Gastrocnemius medialis (tissue), 4 donors: ENCODE measurements around the gene HDAC4. TPM values are rescaled to one million over a fixed set of nuclear protein-coding genes. Genes with fewer than 3 reads are reported as not detected.

Experiments
- ATAC-seq, 2 donors: fragments of 150-250 bp; one replicate each; pipeline ENCODE4 v1.9.1; 2016
- DNase-seq, 2 donors: peaks; one replicate each; pipeline ENCODE4 v3.0.0-alpha.2; 2019
- H3K27ac ChIP-seq, 4 donors: fragments of 200-600 bp; sonication (generic); 1 replicate in 1 of 4; 2 replicates in 3 of 4; pipeline ENCODE4 v1.5.1; 2016 to 2018; ENCODE audit warnings: mild to moderate bottlenecking in 2 of 4, moderate library complexity in 1 of 4
- H3K27me3 ChIP-seq, 3 donors: fragments of 200-600 bp; sonication (generic) in 2 of 3; 1 replicate in 1 of 3; 2 replicates in 2 of 3; pipeline versions ENCODE4 v1.5.1 to v1.6.0; 2016 to 2019; ENCODE audit warnings: mild to moderate bottlenecking in 1 of 3, moderate library complexity in 1 of 3
- H3K36me3 ChIP-seq, 2 donors: fragments of 200-600 bp; sonication (generic) in 1 of 2; one replicate each; pipeline ENCODE4 v1.5.1; 2017 to 2018
- H3K4me1 ChIP-seq, 2 donors: fragments of 200-600 bp; sonication (generic) in 1 of 2; one replicate each; pipeline ENCODE4 v1.5.1; 2016 to 2017; ENCODE audit warnings: mild to moderate bottlenecking in 2 of 2
- H3K4me3 ChIP-seq, 4 donors: fragments of 200-600 bp; sonication (generic) in 3 of 4; 1 replicate in 1 of 4; 2 replicates in 3 of 4; pipeline ENCODE4 v1.5.1; 2016 to 2019; ENCODE audit warnings: mild to moderate bottlenecking in 2 of 4
- H3K9me3 ChIP-seq, 3 donors: fragments of 200-600 bp; sonication (generic) in 2 of 3; 1 replicate in 1 of 3; 2 replicates in 2 of 3; pipeline ENCODE4 v1.5.1; 2016 to 2019
- POLR2A ChIP-seq, 2 donors: fragments of 450-650 bp; IDR thresholded peaks; one replicate each; pipeline ENCODE4 v1.6.1; 2017; ENCODE audit warnings: antibody characterized with exemption in 2 of 2, mild to moderate bottlenecking in 2 of 2, moderate library complexity in 2 of 2
- in situ Hi-C, 4 donors: fragments of 200-750 bp; cut with MboI; loops; one replicate each; pipeline versions ENCODE4 v1.15.0 to v1.8.0; 2017; ENCODE audit warnings: low sequenced_read_pairs in 4 of 4
- intact Hi-C: fragments of 100-400 bp; cut with DNase I; formaldehyde crosslinking; loops from one replicate; pipeline ENCODE4 v1.15.1; 2023; ENCODE audit warnings: low total_unique reads
- total RNA-seq, 4 donors: library from RNA; depleted of rRNA; stranded (reverse); fragments of >200 nt; gene quantifications; one replicate each; pipeline versions ENCODE4 v1.1.0 to v1.2.3, GENCODE V29; 2016
- TF ChIP-seq, protein P1 (sequence below), 5 experiments: fragments of 450-650 bp in 3 of 5; fragments of 200-600 bp in 2 of 5; sonication (generic) in 2 of 5; IDR thresholded peaks in 4 of 5; conservative IDR thresholded peaks in 1 of 5; 1 replicate in 4 of 5; 2 replicates in 1 of 5; pipeline ENCODE4 v1.5.1; 2016 to 2019; ENCODE audit warnings: antibody characterized with exemption in 5 of 5, mild to moderate bottlenecking in 3 of 5, moderate library complexity in 3 of 5

HDAC4 gene
- total RNA-seq, 4 donors from 2014 or later = 23.6 to 257 (median 119) TPM

DNA sequence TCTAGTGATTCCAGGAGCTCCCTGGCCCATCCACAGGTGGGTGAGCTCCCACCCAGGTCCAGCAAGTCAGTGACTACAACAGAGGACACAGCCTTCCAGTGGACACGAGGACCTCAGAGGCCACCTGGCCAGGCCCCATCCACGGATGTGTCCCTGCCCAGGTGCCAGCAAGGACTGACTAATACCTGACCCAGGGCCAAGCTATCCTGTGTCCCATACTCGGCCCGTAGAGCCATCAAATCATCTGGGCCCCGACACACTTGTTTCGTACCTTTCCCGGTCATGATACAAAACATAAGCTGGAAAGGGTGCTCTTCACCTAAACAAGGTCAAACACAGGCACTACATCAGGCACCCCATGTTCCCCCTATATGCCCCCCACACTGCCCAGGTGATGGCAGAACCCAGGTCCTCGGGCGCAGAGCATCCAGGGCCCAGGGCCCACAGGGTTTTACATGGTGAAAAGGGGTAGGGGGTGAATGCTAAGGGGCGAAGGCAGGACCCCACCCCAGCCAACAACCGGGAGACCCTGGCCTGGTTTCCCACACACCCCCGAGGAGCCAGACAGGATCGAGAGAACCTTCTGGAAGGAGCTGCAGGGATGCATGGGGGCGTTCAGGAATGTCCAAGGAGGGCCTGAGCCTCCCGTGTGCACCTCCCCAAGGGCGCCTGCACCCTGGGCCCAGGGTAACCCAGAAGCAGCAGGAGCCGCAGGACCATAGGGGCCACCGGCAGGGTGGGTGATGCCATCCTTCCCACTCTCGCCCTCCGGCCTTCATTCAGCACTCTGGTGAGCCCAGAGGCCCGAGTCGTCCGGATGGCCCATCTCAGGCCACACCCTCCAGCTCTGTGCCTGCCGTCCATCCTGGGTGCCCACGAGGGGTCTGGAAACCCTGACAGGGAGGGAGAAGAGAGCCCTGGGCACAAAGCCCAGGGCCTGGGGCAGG lies 94.3 kb downstream of the HDAC4 start:
- no peaks in the 10 kb centered on the region for H3K9me3 ChIP-seq
- TF ChIP-seq POLR2A (IDR thresholded peaks at IDR 0.05) = peak; percentile 77 to 83
- TF ChIP-seq, protein P1, sequence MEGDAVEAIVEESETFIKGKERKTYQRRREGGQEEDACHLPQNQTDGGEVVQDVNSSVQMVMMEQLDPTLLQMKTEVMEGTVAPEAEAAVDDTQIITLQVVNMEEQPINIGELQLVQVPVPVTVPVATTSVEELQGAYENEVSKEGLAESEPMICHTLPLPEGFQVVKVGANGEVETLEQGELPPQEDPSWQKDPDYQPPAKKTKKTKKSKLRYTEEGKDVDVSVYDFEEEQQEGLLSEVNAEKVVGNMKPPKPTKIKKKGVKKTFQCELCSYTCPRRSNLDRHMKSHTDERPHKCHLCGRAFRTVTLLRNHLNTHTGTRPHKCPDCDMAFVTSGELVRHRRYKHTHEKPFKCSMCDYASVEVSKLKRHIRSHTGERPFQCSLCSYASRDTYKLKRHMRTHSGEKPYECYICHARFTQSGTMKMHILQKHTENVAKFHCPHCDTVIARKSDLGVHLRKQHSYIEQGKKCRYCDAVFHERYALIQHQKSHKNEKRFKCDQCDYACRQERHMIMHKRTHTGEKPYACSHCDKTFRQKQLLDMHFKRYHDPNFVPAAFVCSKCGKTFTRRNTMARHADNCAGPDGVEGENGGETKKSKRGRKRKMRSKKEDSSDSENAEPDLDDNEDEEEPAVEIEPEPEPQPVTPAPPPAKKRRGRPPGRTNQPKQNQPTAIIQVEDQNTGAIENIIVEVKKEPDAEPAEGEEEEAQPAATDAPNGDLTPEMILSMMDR (IDR thresholded peaks at IDR 0.05 in 4 of 5, conservative IDR thresholded peaks at IDR 0.05 in 1 of 5) = no peak
- DNase-seq (peak; percentile 87 to 93), ATAC-seq (peak; percentile 15 to 20)
- H3K4me1 ChIP-seq = peaks cover 70% of the 10 kb centered on the region in 2 donors
- in situ Hi-C loops (loop anchor here in 1 of 4 donors (10.0 kb wide), 1 partner anchor 82 kb away; no protein-coding TSS in a partner anchor), intact Hi-C loops (loop anchor here (5.0 kb wide), 2 partner anchors 79 to 1849 kb away; no protein-coding TSS in a partner anchor)
- peak overlapping the region; percentile 94 to 99 (median 98) for H3K27ac ChIP-seq
- no peaks in the 10 kb centered on the region for H3K27me3 ChIP-seq
- H3K36me3 ChIP-seq = no peaks in the 10 kb centered on the region
- H3K4me3 ChIP-seq = peak overlapping the region; percentile 63 to 71 (median 69)

GRCh38 chr2:239305771-239306170 lies 95.0 kb downstream of the HDAC4 start:
- Histone ChIP-seq H3K36me3 (no peaks in the 10 kb centered on the region), H3K4me3 (peak overlapping the region; percentile 32 to 71 (median 65)), H3K4me1 (peaks cover 70 to 73% of the 10 kb centered on the region in 2 donors), H3K9me3 (no peaks in the 10 kb centered on the region), H3K27ac (peak overlapping the region; percentile 94 to 99 (median 98)), H3K27me3 (no peaks in the 10 kb centered on the region)
- in situ Hi-C loops (loop anchor here in 1 of 4 donors (10.0 kb wide), 1 partner anchor 81 kb away; no protein-coding TSS in a partner anchor), intact Hi-C loops (loop anchor here (5.0 kb wide), 2 partner anchors 78 to 1848 kb away; no protein-coding TSS in a partner anchor)
- no peak for TF ChIP-seq POLR2A (IDR thresholded peaks at IDR 0.05)
- TF ChIP-seq, protein P1 (IDR thresholded peaks at IDR 0.05 in 4 of 5, conservative IDR thresholded peaks at IDR 0.05 in 1 of 5) = no peak
- DNase-seq = peak in 1 of 2 donors; percentile 35
- ATAC-seq = no peak

- intact Hi-C loops = loop anchor here (5.0 kb wide), 2 partner anchors 78 to 1848 kb away; no protein-coding TSS in a partner anchor
- Histone ChIP-seq H3K36me3 (no peaks in the 10 kb centered on the region), H3K4me3 (peak overlapping the region in 3 of 4 donors; percentile 63 to 71 (median 67)), H3K27me3 (no peaks in the 10 kb centered on the region), H3K4me1 (peaks cover 70 to 73% of the 10 kb centered on the region in 2 donors), H3K27ac (peak overlapping the region; percentile 94 to 99 (median 98)), H3K9me3 (no peaks in the 10 kb centered on the region)
- peak; percentile 37 to 44 for ATAC-seq
- peak; percentile 34 to 65 for TF ChIP-seq POLR2A (IDR thresholded peaks at IDR 0.05)
- TF ChIP-seq, protein P1 (IDR thresholded peaks at IDR 0.05 in 4 of 5, conservative IDR thresholded peaks at IDR 0.05 in 1 of 5) = no peak
- peak; percentile 90 to 95 for DNase-seq
- in situ Hi-C loops = loop anchor here in 1 of 4 donors (10.0 kb wide), 1 partner anchor 80 kb away; no protein-coding TSS in a partner anchor
Observed at GRCh38 chr2:239305222-239305575, 95.6 kb downstream of the HDAC4 start.

GRCh38 chr2:239304533-239305221 lies 96.1 kb downstream of the HDAC4 start:
- in situ Hi-C loops = loop anchor here in 1 of 4 donors (10.0 kb wide), 1 partner anchor 80 kb away; no protein-coding TSS in a partner anchor
- Histone ChIP-seq H3K27me3 (no peaks in the 10 kb centered on the region), H3K4me1 (peaks cover 70 to 73% of the 10 kb centered on the region in 2 donors), H3K36me3 (no peaks in the 10 kb centered on the region), H3K9me3 (no peaks in the 10 kb centered on the region), H3K27ac (peak overlapping the region; percentile 94 to 99 (median 98)), H3K4me3 (peak overlapping the region; percentile 6 to 63 (median 36))
- ATAC-seq = no peak
- DNase-seq = peak in 1 of 2 donors; percentile 35
- intact Hi-C loops = loop anchor here (5.0 kb wide), 2 partner anchors 77 to 1847 kb away; no protein-coding TSS in a partner anchor
- peak; percentile 56 to 77 for TF ChIP-seq POLR2A (IDR thresholded peaks at IDR 0.05)
- TF ChIP-seq, protein P1 (IDR thresholded peaks at IDR 0.05 in 4 of 5, conservative IDR thresholded peaks at IDR 0.05 in 1 of 5) = no peak
